Endodermal cell (in vitro differentiated cells): ENCODE results near the gene MISP. TPM values are rescaled to one million over a fixed set of nuclear protein-coding genes. Genes with fewer than 3 reads are reported as not detected.

ENCODE experiments used
- DNase-seq: peaks from one replicate; pipeline ENCODE4 v3.0.0-alpha.2; 2017
- H3K27ac ChIP-seq: 2 replicates; pipeline ENCODE4 v1.5.1; 2013; ENCODE audit warnings: mild to moderate bottlenecking, low read depth, low read length, moderate library complexity
- H3K27me3 ChIP-seq: 2 replicates; pipeline ENCODE4 v1.6.1; 2013; ENCODE audit warnings: mild to moderate bottlenecking, low read length, moderate library complexity; ENCODE audit not compliant: insufficient read depth, control insufficient read depth, poor library complexity, severe bottlenecking
- H3K36me3 ChIP-seq: 2 replicates; pipeline ENCODE4 v1.7.0; 2013; ENCODE audit warnings: mild to moderate bottlenecking, low read length, moderate library complexity; ENCODE audit not compliant: control insufficient read depth, insufficient read depth
- H3K4me1 ChIP-seq: one replicate; pipeline ENCODE4 v1.7.0; 2013; ENCODE audit warnings: low read length; ENCODE audit not compliant: control insufficient read depth, insufficient read depth
- H3K4me3 ChIP-seq: 2 replicates; pipeline ENCODE4 v1.5.1; 2013; ENCODE audit warnings: mild to moderate bottlenecking, low read length, moderate library complexity
- H3K9ac ChIP-seq: 2 replicates; pipeline ENCODE4 v1.6.1; 2013; ENCODE audit warnings: mild to moderate bottlenecking, low read length, moderate library complexity; ENCODE audit not compliant: poor library complexity, severe bottlenecking; ENCODE audit errors: extremely low read depth
- H3K9me3 ChIP-seq: 2 replicates; pipeline ENCODE4 v1.6.1; 2013; ENCODE audit warnings: mild to moderate bottlenecking, low read length, moderate library complexity; ENCODE audit not compliant: control insufficient read depth
- H3K27ac Mint-ChIP-seq: 2 replicates; pipeline ENCODE4 v1.8.0; 2020; ENCODE audit warnings: mixed read lengths
- H3K27me3 Mint-ChIP-seq: 2 replicates; pipeline ENCODE4 v1.8.0; 2021; ENCODE audit warnings: mild to moderate bottlenecking, mixed read lengths; ENCODE audit not compliant: insufficient read depth
- H3K36me3 Mint-ChIP-seq: 2 replicates; pipeline ENCODE4 v1.8.0; 2020; ENCODE audit warnings: low read depth, mixed read lengths
- H3K4me1 Mint-ChIP-seq: 2 replicates; pipeline ENCODE4 v1.8.0; 2020; ENCODE audit warnings: mixed read lengths
- H3K4me3 Mint-ChIP-seq: 2 replicates; pipeline ENCODE4 v1.8.0; 2020; ENCODE audit warnings: mild to moderate bottlenecking, moderate library complexity, mixed read lengths
- H3K9me3 Mint-ChIP-seq: 2 replicates; pipeline ENCODE4 v1.8.0; 2020; ENCODE audit warnings: mild to moderate bottlenecking, mixed read lengths
- WGBS, 2 experiments: methylation state at CpG; one replicate each; pipeline versions ENCODE4 v1.1.5 to v1.1.7; 2013; ENCODE audit warnings: missing lambda C conversion rate in 2 of 2, mixed read lengths in 1 of 2; ENCODE audit not compliant: insufficient coverage in 1 of 2, insufficient read length in 1 of 2; 5-methylcytosine and 5-hydroxymethylcytosine counted together
- total RNA-seq, 2 donors: library from RNA; stranded (reverse); fragmentation: NEBNext Ultra II Directional in 1 of 2; extraction: Animal tissue kit (Norgen Biotek cat#: 25700) in 1 of 2; gene quantifications; 2 replicates in 1 of 2; 3 replicates in 1 of 2; pipeline ENCODE4 v1.2.1, GENCODE V29; 2021
- TF ChIP-seq, protein P1 (sequence below): fragments of 200-600 bp; sonication (generic); conservative IDR thresholded peaks from 2 replicates; pipeline ENCODE4 v1.5.0; 2021; ENCODE audit warnings: antibody characterized with exemption, mild to moderate bottlenecking

The MISP gene
- total RNA-seq, 2 donors from 2014 or later: 0.11 TPM; not detected in 1

DNA sequence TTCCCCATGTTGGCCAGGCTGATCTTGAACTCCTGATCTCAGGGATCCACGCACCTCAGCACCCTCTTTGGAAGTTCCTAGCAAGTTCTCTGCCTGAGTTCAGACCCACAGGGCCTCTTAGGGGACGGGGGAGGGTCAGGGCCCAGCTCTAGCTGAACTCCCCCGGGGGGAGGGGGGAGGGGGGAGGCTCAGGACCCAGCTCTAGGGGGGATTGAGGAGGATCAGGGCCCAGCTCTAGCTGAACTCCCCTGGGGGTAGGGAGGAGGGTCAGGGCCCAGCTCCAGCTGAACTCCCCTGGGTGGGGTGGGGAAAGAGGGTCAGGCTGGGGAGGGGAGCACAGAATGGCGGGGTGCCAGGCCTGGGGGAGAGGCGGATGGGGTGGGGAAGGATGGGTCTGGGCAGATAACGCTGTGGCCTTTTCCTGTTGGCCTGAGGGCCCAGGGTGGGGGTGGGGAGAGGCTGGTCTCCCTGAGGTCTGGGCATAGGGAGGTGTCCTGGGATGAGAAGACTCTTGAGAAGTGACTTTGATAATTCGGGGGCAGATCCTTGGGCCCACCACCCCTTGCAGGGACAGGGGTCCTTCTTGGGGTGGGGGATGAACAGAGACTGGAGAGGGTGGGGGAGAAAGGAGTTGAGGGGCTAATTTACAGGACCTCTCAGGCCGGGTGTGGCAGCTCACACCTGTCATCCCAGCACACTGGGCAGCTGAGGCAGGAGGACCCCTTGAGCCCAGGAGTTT, 40.8 kb downstream of the MISP start:
- Histone ChIP-seq H3K27me3 (no peaks in the 10 kb centered on the region), H3K4me3 (no peak overlapping the region), H3K9ac (no peak overlapping the region), H3K27ac (no peak overlapping the region), H3K9me3 (no peaks in the 10 kb centered on the region), H3K4me1 (peaks cover 4% of the 10 kb centered on the region), H3K36me3 (peaks cover 4% of the 10 kb centered on the region)
- Mint-ChIP-seq H3K27me3 (no peaks in the 10 kb centered on the region), H3K4me3 (no peak overlapping the region), H3K36me3 (no peaks in the 10 kb centered on the region), H3K9me3 (no peaks in the 10 kb centered on the region), H3K4me1 (peaks cover 18% of the 10 kb centered on the region), H3K27ac (peak overlapping the region; percentile 36)
- TF ChIP-seq, protein P1, sequence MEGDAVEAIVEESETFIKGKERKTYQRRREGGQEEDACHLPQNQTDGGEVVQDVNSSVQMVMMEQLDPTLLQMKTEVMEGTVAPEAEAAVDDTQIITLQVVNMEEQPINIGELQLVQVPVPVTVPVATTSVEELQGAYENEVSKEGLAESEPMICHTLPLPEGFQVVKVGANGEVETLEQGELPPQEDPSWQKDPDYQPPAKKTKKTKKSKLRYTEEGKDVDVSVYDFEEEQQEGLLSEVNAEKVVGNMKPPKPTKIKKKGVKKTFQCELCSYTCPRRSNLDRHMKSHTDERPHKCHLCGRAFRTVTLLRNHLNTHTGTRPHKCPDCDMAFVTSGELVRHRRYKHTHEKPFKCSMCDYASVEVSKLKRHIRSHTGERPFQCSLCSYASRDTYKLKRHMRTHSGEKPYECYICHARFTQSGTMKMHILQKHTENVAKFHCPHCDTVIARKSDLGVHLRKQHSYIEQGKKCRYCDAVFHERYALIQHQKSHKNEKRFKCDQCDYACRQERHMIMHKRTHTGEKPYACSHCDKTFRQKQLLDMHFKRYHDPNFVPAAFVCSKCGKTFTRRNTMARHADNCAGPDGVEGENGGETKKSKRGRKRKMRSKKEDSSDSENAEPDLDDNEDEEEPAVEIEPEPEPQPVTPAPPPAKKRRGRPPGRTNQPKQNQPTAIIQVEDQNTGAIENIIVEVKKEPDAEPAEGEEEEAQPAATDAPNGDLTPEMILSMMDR: no peak
- 78 to 85% methylated on average over 2 to 8 of the region's 8 CpGs for WGBS, 2 experiments
- peak; percentile 58 for DNase-seq

DNA sequence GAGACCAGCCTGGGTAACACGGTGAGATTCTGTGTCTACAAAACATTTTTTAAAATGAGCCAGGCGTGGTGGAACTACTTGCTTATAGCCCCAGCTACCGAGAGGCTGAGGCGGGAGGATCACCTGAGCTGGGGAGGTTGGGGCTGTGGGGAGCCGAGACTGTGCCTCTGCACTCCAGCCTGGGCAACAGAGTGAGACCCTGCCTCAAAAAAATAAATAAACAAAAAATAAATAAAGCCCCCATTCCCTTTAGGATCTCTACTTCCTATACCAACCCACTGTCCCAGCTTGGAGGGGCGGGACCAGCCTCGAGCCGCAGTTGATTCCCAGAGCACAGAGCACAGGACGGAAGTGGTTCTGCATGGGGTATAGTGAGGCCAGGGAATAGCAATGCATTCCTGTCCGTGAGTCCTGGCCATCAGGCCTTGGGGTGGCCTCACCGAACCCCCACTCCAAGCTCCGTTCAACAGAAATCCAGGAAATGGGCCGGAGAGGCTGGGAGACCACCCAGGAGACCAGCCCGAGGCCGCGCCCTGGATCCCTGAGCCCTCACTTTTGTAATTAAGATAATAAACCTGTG, 41.5 kb downstream of the MISP start:
- Mint-ChIP-seq H3K4me3 (no peak overlapping the region), H3K9me3 (no peaks in the 10 kb centered on the region), H3K27ac (peak overlapping the region; percentile 36), H3K27me3 (no peaks in the 10 kb centered on the region), H3K4me1 (peaks cover 18% of the 10 kb centered on the region), H3K36me3 (no peaks in the 10 kb centered on the region)
- TF ChIP-seq, protein P1: no peak
- Histone ChIP-seq H3K9me3 (no peaks in the 10 kb centered on the region), H3K4me1 (peaks cover 4% of the 10 kb centered on the region), H3K36me3 (peaks cover 4% of the 10 kb centered on the region), H3K9ac (no peak overlapping the region), H3K4me3 (no peak overlapping the region), H3K27ac (no peak overlapping the region), H3K27me3 (no peaks in the 10 kb centered on the region)
- no peak for DNase-seq
- 87 to 88% methylated on average over 9 to 15 of the region's 16 CpGs for WGBS, 2 experiments

DNA sequence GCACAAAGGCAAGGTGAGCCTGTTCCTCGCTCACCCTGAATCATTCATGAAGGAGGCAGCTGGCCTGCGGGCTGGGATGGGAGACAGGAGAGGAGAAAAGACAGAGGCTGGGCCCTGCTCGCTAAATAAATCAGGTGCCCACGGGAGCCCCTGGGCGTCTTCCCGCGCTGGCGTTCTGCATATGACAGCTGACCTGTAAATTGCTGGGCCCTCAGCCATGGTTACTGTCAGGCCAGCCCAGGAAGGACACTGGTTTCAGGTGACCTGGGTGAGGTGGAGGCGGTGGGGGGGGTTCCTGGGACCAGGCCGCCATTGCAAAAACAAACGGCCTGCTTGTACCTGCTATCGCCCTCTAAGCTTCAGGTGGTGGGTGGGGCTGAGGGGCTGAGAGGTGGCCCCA, 42.9 kb downstream of the MISP start:
- H3K27ac Mint-ChIP-seq: no peak overlapping the region
- no peaks in the 10 kb centered on the region for H3K9me3 Mint-ChIP-seq
- DNase-seq: peak; percentile 55
- TF ChIP-seq, protein P1: no peak
- H3K4me1 ChIP-seq: peaks cover 3% of the 10 kb centered on the region
- H3K27me3 ChIP-seq: no peaks in the 10 kb centered on the region
- H3K36me3 ChIP-seq: no peaks in the 10 kb centered on the region
- no peak overlapping the region for H3K4me3 ChIP-seq
- H3K9me3 ChIP-seq: no peaks in the 10 kb centered on the region
- no peak overlapping the region for H3K4me3 Mint-ChIP-seq
- H3K4me1 Mint-ChIP-seq: peaks cover 18% of the 10 kb centered on the region
- no peak overlapping the region for H3K9ac ChIP-seq
- no peaks in the 10 kb centered on the region for H3K27me3 Mint-ChIP-seq
- H3K36me3 Mint-ChIP-seq: peaks cover 3% of the 10 kb centered on the region
- WGBS, 2 experiments: 94 to 100% methylated on average over 4 to 12 of the region's 12 CpGs
- no peak overlapping the region for H3K27ac ChIP-seq
